ENCODE measurements around the gene CD151.

CD151 gene

DNA sequence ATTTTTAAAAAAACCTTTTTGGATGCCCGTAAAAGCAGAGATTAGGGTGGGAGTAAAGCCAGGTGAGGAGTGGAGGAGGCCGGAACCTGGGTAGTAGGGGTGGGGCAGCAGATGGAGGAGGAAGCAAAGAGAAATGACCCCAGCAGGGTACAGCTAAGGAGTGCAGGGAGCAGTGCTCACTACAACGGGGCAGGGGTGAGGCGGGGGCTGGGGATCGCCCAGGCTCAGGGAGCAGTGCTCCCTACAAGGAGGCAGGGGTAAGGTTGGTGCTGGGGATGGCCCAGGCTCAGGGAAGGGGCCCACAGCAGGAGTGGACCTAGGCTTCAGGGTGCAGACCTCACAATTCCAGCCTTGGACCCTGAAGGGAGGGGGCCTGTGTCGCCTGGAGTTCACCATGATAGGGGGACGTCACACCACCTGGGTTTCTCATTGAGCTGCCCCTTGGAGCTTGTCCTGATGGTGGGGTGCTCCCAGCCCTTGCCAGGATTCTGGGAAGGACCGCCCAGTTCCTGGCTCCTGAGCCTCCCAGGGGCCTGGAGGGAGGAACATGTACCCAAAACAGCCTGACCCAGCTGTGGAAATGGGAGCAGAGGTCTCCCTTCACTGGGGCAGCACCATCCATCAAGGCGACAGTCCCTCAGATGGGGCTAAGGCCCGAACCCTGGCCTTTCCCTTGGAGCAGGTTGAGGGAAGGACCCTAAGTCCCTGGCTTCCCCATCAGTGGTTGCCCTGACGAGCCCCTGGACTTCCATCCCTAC is 16.9 kb upstream of the CD151 start:
- DNase-seq, result no peak

- no peak for DNase-seq
Observed at GRCh38 chr11:816433-816779, 16.3 kb upstream of the CD151 start.

- no peak for DNase-seq
Observed at GRCh38 chr11:818396-819128, 14.2 kb upstream of the CD151 start, which contains the start of gene PNPLA2. Gene PNPLA2 (plus strand): TSS chr11:818914. CDS start chr11:819719, 805 bp downstream.

- no peak for DNase-seq
Observed at GRCh38 chr11:819129-819931, 13.4 kb upstream of the CD151 start.

- no peak for DNase-seq
Observed at GRCh38 chr11:819943-820649, 12.7 kb upstream of the CD151 start.

DNA sequence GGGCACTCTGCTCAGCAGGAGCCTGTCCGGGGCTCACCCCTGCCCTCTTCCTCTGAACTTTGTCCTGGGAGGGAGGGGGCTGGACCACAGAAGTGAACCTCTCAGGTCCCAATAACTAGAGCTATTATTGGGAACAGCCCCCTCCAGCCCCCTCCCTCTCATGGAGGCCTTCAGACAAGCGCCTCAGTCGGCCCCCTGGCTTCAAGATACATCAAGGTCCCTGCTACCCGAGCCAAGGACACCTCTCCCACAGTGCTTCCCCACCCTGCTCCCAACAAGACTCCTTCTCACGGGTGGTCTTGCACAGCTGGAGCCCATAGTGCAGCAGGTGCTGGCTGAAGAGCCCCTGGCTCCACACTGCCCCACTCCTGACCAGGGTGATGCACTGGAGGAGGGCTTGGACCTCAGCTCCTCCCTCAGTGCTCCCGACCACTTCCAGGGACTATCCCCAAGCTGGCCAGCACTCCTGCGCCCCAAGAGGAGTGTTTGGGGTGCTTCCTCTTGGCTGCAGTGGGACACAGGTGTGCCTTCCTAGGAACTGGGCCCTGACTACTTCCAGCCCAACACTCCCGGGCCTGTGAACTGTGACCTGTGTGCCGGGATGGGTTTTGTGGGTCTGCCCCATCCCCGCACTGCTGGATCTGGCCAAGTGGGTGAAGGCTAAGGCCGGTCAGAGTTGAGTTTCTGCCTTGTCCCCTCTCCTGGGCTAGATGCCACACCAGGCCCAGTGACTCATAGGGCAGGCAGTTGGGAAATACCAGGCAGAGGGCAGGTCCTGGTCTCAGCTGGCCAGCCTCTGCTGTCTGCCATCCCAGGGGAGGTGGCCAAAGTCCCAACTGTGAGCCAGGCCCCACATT is 11.9 kb upstream of the CD151 start:
- DNase-seq, result no peak

DNA sequence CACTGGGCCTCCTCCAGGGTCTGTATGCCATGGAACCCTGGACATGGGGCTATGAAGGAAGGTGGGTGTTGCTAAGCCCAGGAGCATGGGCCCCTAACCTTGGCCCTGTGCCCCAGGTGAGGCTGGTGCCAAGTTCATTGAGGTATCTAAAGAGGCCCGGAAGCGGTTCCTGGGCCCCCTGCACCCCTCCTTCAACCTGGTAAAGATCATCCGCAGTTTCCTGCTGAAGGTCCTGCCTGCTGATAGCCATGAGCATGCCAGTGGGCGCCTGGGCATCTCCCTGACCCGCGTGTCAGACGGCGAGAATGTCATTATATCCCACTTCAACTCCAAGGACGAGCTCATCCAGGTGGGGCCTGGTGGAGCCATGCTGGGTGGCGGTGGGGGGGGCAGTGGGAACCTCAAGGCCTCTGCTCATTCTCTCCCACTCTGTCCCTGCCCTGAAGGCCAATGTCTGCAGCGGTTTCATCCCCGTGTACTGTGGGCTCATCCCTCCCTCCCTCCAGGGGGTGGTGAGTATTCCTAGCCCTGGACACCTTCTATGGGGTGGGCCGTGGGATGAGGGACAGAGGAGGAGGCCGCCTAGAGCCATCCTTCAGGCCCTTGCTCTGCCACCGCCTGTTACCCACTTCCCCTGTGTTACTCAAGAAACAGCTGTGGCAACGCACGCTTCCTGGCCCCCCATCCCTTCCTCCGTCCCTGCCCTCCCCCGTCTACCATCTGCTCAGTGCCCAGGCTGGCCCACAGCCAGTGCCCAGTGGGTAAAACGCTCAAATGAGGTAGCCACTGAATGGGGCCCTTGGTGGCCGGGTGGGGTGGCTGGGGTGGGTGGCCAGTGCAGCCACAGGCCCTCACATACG is 11.0 kb upstream of the CD151 start:
- no peak for DNase-seq

GRCh38 chr11:823441-824291 is 9.1 kb upstream of the CD151 start:
- DNase-seq, result no peak

GRCh38 chr11:824292-824880 is 8.4 kb upstream of the CD151 start:
- no peak for DNase-seq

- DNase-seq, result no peak
Observed at GRCh38 chr11:824942-825341, 7.8 kb upstream of the CD151 start.

GRCh38 chr11:825366-826226 is 7.2 kb upstream of the CD151 start:
- DNase-seq, result no peak

GRCh38 chr11:826227-826621 is 6.5 kb upstream of the CD151 start:
- no peak for DNase-seq

DNA sequence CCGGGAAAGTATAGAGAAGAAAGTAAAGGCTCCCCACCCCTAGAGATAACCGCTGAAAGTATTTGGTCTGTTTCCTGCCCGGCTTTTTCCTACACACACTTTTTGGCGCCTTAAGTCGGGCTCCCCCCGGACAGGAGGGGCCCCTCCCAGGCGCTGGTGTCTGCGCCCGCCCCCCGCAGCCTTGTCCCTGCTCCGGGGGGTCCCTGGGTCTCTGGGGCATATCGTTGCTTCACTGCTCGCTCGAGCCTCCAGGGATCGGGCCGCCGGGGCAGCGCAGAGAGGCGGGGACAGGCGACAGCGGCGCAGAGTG is 6.0 kb upstream of the CD151 start:
- no peak for DNase-seq

- DNase-seq, result no peak
Observed at GRCh38 chr11:827146-827896, 5.4 kb upstream of the CD151 start.

DNA sequence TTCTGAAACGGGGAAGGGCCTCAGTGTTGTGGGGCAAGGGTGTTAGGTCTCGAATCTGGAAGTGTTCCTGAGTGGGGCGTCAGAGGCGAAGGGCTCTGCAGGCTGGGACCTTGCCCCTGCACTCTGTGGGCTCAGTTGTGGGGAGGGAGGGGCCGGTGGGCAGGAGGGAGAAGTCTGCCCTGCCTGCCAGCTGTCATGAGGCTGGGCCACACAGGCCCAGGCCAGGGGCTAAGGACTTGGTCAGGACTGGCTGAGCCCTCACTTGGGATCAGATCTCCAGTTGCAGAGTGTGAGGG is 4.9 kb upstream of the CD151 start, which contains the start of gene CRACR2B:
Gene CRACR2B (plus strand): TSS at position 23 of the 296 bp plus-strand sequence. CDS start 689 bp downstream, outside the sequence.
- no peak for DNase-seq

GRCh38 chr11:828506-829175 is 4.1 kb upstream of the CD151 start:
- DNase-seq, result no peak

DNA sequence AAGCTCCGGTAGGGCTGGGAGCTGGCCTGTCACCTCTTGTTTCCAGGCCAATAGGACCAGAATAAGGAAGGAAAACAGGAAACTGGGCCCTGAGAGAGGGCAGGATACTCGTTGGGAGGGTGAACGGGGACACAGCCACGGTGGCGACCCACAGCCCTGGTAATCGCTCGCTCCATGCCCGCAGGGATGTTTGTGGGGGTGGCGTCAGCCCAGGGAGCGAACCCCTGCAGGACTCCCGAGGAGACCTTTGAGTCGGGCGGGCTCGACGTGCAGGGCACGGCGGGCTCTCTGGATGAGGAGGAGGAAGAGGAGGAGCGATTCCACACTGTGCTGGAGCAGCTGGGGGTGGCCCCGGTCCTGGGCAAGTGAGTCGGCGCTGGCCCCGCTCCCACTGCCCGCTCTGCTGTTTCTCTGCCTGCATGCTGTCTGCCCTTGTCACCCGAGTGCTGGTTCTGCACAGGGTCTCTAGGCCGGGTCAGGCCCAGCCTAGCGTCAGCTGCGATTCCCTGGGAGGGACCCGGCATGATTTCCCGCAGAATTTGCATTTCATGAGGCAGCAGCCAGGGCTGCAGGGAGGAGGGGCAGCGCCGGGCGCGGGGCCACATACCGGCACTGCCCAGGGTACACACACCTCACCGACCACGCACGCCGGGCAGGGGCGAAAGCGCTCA is 3.4 kb upstream of the CD151 start:
- DNase-seq, result no peak

All from NCI-H2081 treated with DMSO at 0.1 percent for 48 hours (cell line).